RWPE2 (cell line): ENCODE data around the gene IGFBP3.

ENCODE experiments used
- ATAC-seq: fragments of 200-7000 bp; cut with Tn5 transposase; 3 replicates; pipeline ENCODE4 v1.9.1; 2021; ENCODE audit warnings: low read depth
- DNase-seq: peaks from one replicate; pipeline ENCODE4 v3.0.0-alpha.2; 2020; ENCODE audit warnings: low spot score
- H3K27ac ChIP-seq: fragments of 450-650 bp; 2 replicates; pipeline ENCODE4 v1.5.1; 2017; ENCODE audit warnings: mild to moderate bottlenecking; ENCODE audit not compliant: poor library complexity, severe bottlenecking
- H3K27me3 ChIP-seq: fragments of 250-450 bp; sonication (Bioruptor Pico); 2 replicates; pipeline ENCODE4 v1.5.1; 2021; ENCODE audit warnings: mild to moderate bottlenecking, moderate library complexity; ENCODE audit not compliant: insufficient read depth, poor library complexity, severe bottlenecking
- H3K36me3 ChIP-seq: fragments of 250-450 bp; sonication (Bioruptor Pico); 2 replicates; pipeline ENCODE4 v1.5.1; 2020; ENCODE audit warnings: low read depth, mild to moderate bottlenecking, moderate library complexity
- H3K4me1 ChIP-seq: fragments of 250-450 bp; sonication (Bioruptor Pico); 2 replicates; pipeline ENCODE4 v1.5.1; 2021; ENCODE audit warnings: mild to moderate bottlenecking, moderate library complexity; ENCODE audit not compliant: insufficient read depth, poor library complexity, severe bottlenecking
- H3K4me3 ChIP-seq: fragments of 250-450 bp; sonication (Bioruptor Pico); 2 replicates; pipeline ENCODE4 v1.5.1; 2021; ENCODE audit warnings: mild to moderate bottlenecking, moderate library complexity; ENCODE audit not compliant: severe bottlenecking
- H3K9me3 ChIP-seq: fragments of 250-450 bp; sonication (Bioruptor Pico); 2 replicates; pipeline ENCODE4 v1.5.1; 2021; ENCODE audit warnings: mild to moderate bottlenecking, moderate library complexity; ENCODE audit not compliant: severe bottlenecking
- TF ChIP-seq, protein P1 (sequence below): fragments of 450-650 bp; IDR thresholded peaks from one replicate; pipeline ENCODE4 v1.5.1; 2017; ENCODE audit warnings: mild to moderate bottlenecking, moderate library complexity; ENCODE audit not compliant: poor library complexity, severe bottlenecking

IGFBP3 gene

DNA sequence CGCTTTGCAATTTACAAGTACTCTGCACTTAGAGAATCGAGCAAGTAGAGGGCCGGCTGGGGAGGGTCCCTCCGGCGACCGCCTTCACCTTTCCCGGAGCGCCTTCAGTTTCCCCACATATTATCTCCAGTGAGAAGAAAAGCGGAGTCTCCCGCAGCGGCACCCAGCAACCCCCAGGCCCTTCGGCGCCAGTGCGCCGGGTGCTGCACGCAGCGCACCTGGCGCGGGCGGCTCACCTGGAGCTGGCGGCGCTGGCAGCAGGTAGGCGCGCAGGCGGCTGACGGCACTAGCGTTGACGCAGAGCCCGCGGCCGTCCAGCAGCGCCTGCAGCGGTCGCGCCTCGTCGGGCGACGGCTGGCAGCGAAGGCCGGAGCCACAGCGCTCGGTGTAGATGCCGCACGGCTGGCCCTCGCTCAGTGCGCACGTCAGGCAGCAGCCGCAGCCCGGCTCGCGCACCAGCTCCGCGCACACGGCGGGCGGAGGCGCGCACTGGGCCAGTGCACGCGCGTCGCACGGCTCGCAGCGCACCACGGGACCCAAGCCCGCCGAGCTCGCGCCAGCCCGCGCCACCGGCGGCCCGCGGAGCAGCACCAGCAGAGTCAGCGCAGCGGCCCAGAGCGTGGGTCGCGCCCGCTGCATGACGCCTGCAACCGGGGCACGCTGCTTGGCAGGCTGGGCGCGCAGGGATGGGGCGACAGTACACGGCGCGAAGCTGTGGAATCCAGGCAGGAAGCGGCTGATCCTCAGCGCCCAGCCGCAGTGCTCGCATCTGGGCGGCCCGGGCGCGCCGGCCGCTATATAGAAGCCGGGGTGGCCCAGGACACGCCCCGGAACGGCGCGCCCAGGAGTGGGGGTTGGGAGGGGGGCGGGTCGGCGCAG is at the start of gene IGFBP3:
Gene IGFBP3 (minus strand): TSS at position 771 of the 879 bp plus-strand sequence. CDS start 132 bp downstream, at position 639.
- Histone ChIP-seq H3K4me1 (peaks cover 15% of the 10 kb centered on the region), H3K36me3 (no peaks in the 10 kb centered on the region), H3K27me3 (peaks cover 49% of the 10 kb centered on the region), H3K27ac (no peak within 1 kb of the TSS), H3K9me3 (no peaks in the 10 kb centered on the region), H3K4me3 (peak within 1 kb of the TSS; percentile 46)
- TF ChIP-seq, protein P1, sequence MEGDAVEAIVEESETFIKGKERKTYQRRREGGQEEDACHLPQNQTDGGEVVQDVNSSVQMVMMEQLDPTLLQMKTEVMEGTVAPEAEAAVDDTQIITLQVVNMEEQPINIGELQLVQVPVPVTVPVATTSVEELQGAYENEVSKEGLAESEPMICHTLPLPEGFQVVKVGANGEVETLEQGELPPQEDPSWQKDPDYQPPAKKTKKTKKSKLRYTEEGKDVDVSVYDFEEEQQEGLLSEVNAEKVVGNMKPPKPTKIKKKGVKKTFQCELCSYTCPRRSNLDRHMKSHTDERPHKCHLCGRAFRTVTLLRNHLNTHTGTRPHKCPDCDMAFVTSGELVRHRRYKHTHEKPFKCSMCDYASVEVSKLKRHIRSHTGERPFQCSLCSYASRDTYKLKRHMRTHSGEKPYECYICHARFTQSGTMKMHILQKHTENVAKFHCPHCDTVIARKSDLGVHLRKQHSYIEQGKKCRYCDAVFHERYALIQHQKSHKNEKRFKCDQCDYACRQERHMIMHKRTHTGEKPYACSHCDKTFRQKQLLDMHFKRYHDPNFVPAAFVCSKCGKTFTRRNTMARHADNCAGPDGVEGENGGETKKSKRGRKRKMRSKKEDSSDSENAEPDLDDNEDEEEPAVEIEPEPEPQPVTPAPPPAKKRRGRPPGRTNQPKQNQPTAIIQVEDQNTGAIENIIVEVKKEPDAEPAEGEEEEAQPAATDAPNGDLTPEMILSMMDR: no peak
- peak; percentile 61 for ATAC-seq
- no peak for DNase-seq

GRCh38 chr7:45970454-45970853 is 49.4 kb upstream of the IGFBP3 start:
- no peak overlapping the region for H3K27ac ChIP-seq
- DNase-seq (no peak), ATAC-seq (no peak)
- no peak overlapping the region for H3K4me3 ChIP-seq
- no peaks in the 10 kb centered on the region for H3K36me3 ChIP-seq
- H3K4me1 ChIP-seq: no peaks in the 10 kb centered on the region
- no peaks in the 10 kb centered on the region for H3K9me3 ChIP-seq
- TF ChIP-seq, protein P1: no peak
- H3K27me3 ChIP-seq: no peaks in the 10 kb centered on the region

DNA sequence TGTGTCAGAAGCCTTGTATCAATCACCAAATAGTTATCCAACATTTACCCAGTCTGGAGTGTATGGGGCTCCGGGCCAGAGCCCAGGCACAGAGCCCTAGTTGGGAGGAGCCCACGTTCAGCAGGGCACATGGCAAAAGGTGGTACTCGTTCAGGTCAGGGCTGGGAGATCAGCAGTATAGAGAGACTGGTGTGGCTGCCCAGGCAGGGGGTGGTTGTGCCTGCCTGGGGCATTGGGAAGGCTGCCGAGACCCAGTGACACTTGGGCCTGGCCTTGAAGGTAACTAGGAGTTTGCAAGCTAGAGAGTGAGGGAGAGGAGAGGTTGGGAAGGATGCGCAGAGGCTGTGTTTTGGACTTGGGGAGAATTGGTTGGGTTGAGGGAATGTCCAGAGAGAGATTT is 48.9 kb upstream of the IGFBP3 start:
- ATAC-seq (no peak), DNase-seq (no peak)
- no peak overlapping the region for H3K27ac ChIP-seq
- H3K9me3 ChIP-seq: no peaks in the 10 kb centered on the region
- no peaks in the 10 kb centered on the region for H3K4me1 ChIP-seq
- no peak overlapping the region for H3K4me3 ChIP-seq
- no peaks in the 10 kb centered on the region for H3K36me3 ChIP-seq
- H3K27me3 ChIP-seq: no peaks in the 10 kb centered on the region
- TF ChIP-seq, protein P1: no peak

DNA sequence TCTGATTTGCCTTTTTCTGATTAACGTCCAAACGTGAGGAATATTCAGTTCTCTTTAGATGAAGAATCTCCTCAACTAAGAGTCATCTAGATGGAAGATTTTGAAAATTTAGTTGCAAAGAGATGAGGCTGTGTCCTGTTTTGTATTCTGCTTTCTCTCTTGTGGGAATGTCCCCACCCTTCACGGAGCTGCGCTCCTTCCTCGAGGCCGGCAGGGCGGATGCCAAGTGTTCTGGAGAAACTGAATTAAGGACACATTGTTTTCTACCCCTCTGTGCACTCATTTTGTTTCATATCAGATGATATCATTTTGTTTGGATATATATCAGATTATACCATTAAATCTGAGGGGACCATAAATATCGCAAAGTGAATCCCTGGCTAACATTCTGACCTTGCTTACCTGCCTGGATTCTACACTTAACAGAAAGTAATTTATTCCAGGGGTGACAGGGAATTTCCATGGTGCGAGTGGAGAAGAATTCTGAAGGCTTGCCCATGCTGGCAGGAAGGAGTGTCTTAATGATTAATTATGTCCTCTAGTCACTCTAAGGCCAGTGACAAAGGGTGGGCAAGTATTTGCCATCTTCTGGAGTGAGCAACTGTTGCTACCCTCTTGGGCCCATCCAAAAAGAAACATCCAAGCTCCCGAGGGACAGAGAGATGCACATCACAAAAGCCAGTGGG is 47.9 kb upstream of the IGFBP3 start:
- Histone ChIP-seq H3K4me3 (no peak overlapping the region), H3K27me3 (no peaks in the 10 kb centered on the region), H3K27ac (no peak overlapping the region), H3K36me3 (no peaks in the 10 kb centered on the region), H3K4me1 (no peaks in the 10 kb centered on the region), H3K9me3 (no peaks in the 10 kb centered on the region)
- ATAC-seq (no peak), DNase-seq (no peak)
- TF ChIP-seq, protein P1: no peak
